Stomach (tissue), 4 donors: Measurements from ENCODE around the gene R3HDM2.

ENCODE experiments used
- EP300 ChIP-seq: sonication (generic); formaldehyde crosslinking; IDR thresholded peaks from one replicate; pipeline ENCODE4 v1.6.1; 2017; ENCODE audit warnings: antibody characterized with exemption
- POLR2A ChIP-seq, 4 donors: fragments of 450-650 bp; IDR thresholded peaks; one replicate each; pipeline ENCODE4 v1.6.1; 2016; ENCODE audit warnings: antibody characterized with exemption in 4 of 4, control low read depth in 2 of 4, mild to moderate bottlenecking in 1 of 4, moderate library complexity in 1 of 4
- TF ChIP-seq, protein P1 (sequence below), 7 experiments: fragments of 450-650 bp in 4 of 7; fragments of 200-600 bp in 3 of 7; sonication (generic) in 3 of 7; IDR thresholded peaks; one replicate each; pipeline ENCODE4 v1.5.1; 2016 to 2019; ENCODE audit warnings: antibody characterized with exemption in 7 of 7, control low read depth in 2 of 7, mild to moderate bottlenecking in 1 of 7

DNA sequence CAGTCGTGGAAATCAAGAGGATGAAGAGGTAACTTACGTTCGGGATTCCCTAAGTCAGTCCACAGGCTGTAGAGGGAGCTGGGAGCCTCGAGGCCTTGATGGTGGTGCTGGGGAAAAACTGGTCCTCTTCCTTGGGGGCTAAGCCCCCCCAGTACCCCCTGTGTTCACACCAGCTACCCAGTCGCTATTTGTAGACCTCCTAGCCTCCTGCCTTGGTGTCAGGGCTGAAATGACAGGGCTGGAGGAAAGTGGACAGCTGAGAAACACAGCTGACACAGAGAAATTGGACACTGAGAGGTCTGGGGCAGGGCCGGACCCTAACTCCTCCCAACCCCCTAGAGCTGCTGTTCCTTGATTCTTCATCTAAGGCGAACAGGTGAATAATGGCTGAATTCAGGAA, 179.9 kb downstream of the R3HDM2 start, which contains the start of gene STAC3:
- TF ChIP-seq, protein P1, sequence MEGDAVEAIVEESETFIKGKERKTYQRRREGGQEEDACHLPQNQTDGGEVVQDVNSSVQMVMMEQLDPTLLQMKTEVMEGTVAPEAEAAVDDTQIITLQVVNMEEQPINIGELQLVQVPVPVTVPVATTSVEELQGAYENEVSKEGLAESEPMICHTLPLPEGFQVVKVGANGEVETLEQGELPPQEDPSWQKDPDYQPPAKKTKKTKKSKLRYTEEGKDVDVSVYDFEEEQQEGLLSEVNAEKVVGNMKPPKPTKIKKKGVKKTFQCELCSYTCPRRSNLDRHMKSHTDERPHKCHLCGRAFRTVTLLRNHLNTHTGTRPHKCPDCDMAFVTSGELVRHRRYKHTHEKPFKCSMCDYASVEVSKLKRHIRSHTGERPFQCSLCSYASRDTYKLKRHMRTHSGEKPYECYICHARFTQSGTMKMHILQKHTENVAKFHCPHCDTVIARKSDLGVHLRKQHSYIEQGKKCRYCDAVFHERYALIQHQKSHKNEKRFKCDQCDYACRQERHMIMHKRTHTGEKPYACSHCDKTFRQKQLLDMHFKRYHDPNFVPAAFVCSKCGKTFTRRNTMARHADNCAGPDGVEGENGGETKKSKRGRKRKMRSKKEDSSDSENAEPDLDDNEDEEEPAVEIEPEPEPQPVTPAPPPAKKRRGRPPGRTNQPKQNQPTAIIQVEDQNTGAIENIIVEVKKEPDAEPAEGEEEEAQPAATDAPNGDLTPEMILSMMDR (IDR thresholded peaks at IDR 0.05), result no peak
- TF ChIP-seq POLR2A (IDR thresholded peaks at IDR 0.05) (no peak), EP300 (no peak)
